ENCODE data around the gene PPL.

PPL gene

GRCh38 chr16:4892361-4893102 lies 44.4 kb downstream of the PPL start:
- TF ChIP-seq CTCF (IDR thresholded peaks at IDR 0.05; ENCODE audit: insufficient read depth, low read depth, low read length, missing control alignments), result no peak
- no peak overlapping the region for H3K4me3 ChIP-seq (ENCODE audit: low read depth, low read length)
- DNase-seq (ENCODE audit: low read depth), result no peak

- no peak for DNase-seq (ENCODE audit: low read depth)
- H3K4me3 ChIP-seq (ENCODE audit: low read depth, low read length), result no peak overlapping the region
- no peak for TF ChIP-seq CTCF (IDR thresholded peaks at IDR 0.05; ENCODE audit: insufficient read depth, low read depth, low read length, missing control alignments)
Measured at GRCh38 chr16:4891886-4892216, 45.1 kb downstream of the PPL start.

- H3K4me3 ChIP-seq (ENCODE audit: low read depth, low read length), result no peak overlapping the region
- DNase-seq (ENCODE audit: low read depth), result no peak
- no peak for TF ChIP-seq CTCF (IDR thresholded peaks at IDR 0.05; ENCODE audit: insufficient read depth, low read depth, low read length, missing control alignments)
Measured at GRCh38 chr16:4891097-4891885, 45.7 kb downstream of the PPL start.

- no peak overlapping the region for H3K4me3 ChIP-seq (ENCODE audit: low read depth, low read length)
- no peak for TF ChIP-seq CTCF (IDR thresholded peaks at IDR 0.05; ENCODE audit: insufficient read depth, low read depth, low read length, missing control alignments)
- DNase-seq (ENCODE audit: low read depth), result no peak
Measured at GRCh38 chr16:4890686-4891085, 46.3 kb downstream of the PPL start.

- no peak for TF ChIP-seq CTCF (IDR thresholded peaks at IDR 0.05; ENCODE audit: insufficient read depth, low read depth, low read length, missing control alignments)
- H3K4me3 ChIP-seq (ENCODE audit: low read depth, low read length), result no peak overlapping the region
- no peak for DNase-seq (ENCODE audit: low read depth)
Measured at GRCh38 chr16:4890026-4890425, 46.9 kb downstream of the PPL start.

GRCh38 chr16:4888428-4889135 lies 48.4 kb downstream of the PPL start:
- H3K4me3 ChIP-seq (ENCODE audit: low read depth, low read length), result no peak overlapping the region
- no peak for DNase-seq (ENCODE audit: low read depth)
- TF ChIP-seq CTCF (IDR thresholded peaks at IDR 0.05; ENCODE audit: insufficient read depth, low read depth, low read length, missing control alignments), result no peak

All from GM12865 (cell line).